ENCODE measurements around the gene ANTXR2. TPM values are rescaled to one million over a fixed set of nuclear protein-coding genes. Genes with fewer than 3 reads are reported as not detected.
"Not testable (repeated sequence)": the region's sequence is repeated elsewhere in the genome, so short reads cannot be mapped to it uniquely, and the experiment has no call there.

Gene ANTXR2
- total RNA-seq, 2 experiments from 2014 or later, result not detected

DNA sequence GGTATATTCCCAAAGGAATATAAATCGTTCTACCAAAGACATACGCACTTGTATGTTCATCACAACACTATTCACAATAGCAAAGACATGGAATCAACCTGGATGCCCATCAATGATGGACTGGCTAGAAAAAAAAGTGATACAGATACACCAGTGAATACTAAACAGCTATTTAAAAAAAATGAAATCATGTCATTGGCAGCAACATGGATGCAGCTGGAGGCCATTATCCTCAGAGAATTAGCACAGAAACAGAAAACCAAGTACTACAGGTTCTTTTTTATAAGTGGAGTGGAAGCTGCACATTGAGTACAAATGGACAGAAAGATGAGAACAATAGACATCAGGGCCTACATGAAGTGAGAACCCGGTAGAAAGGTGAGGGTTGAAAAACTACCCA, 81.4 kb downstream of the ANTXR2 start:
- CTCF ChIA-PET (ENCODE audit: unreplicated experiment), result no interaction called here
- no peak for DNase-seq (ENCODE audit: low spot score)
- Histone ChIP-seq H3K4me1 (ENCODE audit: insufficient read depth, low read length, poor library complexity, severe bottlenecking) (no peaks in the 10 kb centered on the region), H3K9me2 (ENCODE audit: insufficient read depth, low read length) (no peaks in the 10 kb centered on the region), H4K20me1 (ENCODE audit: insufficient read depth, low read length) (no peaks in the 10 kb centered on the region), H3K4me3 (ENCODE audit: low read depth, low read length, poor library complexity, severe bottlenecking) (no peak overlapping the region), H3K9me3 (ENCODE audit: low read length) (no peaks in the 10 kb centered on the region), H3K4me2 (ENCODE audit: low read length) (no peak overlapping the region), H2AFZ (ENCODE audit: low read length) (no peak overlapping the region), H3K36me3 (ENCODE audit: insufficient read depth, low read length) (no peaks in the 10 kb centered on the region), H3K27ac (ENCODE audit: low read depth, low read length, poor library complexity, severe bottlenecking) (no peak overlapping the region), H3K79me2 (ENCODE audit: insufficient read depth, low read depth, low read length) (no peaks in the 10 kb centered on the region)
- BruUV-seq (replicated peaks), result no TSS peak
- POLR2A ChIA-PET, result no interaction called here
- TF ChIP-seq EZH2phosphoT487 (IDR thresholded peaks at IDR 0.05; ENCODE audit: borderline replicate concordance, low read depth, low read length) (no peak), CTCF (conservative IDR thresholded peaks at IDR 0.05; ENCODE audit: low read length) (no peak)
- intact Hi-C loops (cut with micrococcal nuclease; ENCODE audit: unreplicated experiment), result no loop called here

DNA sequence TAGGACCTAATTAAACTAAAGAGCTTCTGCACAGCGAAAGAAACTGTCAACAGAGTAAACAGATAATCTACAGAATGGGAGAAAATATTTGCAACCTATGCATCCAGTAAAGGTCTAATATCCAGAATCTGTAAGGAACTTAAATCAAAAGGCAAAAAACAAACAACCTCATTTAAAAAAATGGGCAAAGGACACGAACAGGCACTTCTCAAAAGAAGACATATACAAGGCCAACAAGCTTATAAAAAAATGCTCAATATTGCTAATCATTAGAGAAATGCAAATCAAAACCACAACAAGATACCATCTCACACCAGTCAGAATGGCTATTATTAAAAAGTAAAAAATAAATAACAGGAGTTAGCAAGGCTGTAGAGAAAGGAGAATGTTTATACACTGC, 81.9 kb downstream of the ANTXR2 start:
- BruUV-seq (replicated peaks); intact Hi-C loops (cut with micrococcal nuclease; ENCODE audit: unreplicated experiment); H3K9me2 ChIP-seq (ENCODE audit: insufficient read depth, low read length); DNase-seq (ENCODE audit: low spot score); CTCF ChIA-PET (ENCODE audit: unreplicated experiment); H4K20me1 ChIP-seq (ENCODE audit: insufficient read depth, low read length); H3K79me2 ChIP-seq (ENCODE audit: insufficient read depth, low read depth, low read length); H3K4me2 ChIP-seq (ENCODE audit: low read length); H3K36me3 ChIP-seq (ENCODE audit: insufficient read depth, low read length); H3K27ac ChIP-seq (ENCODE audit: low read depth, low read length, poor library complexity, severe bottlenecking); H3K4me3 ChIP-seq (ENCODE audit: low read depth, low read length, poor library complexity, severe bottlenecking); H3K9me3 ChIP-seq (ENCODE audit: low read length); H3K4me1 ChIP-seq (ENCODE audit: insufficient read depth, low read length, poor library complexity, severe bottlenecking); H2AFZ ChIP-seq (ENCODE audit: low read length): not testable (repeated sequence)
- POLR2A ChIA-PET, result interaction anchor here (0.9 kb wide), 1 partner anchor 34 kb away, joined by 3 read pairs; no protein-coding TSS in a partner anchor

DNA sequence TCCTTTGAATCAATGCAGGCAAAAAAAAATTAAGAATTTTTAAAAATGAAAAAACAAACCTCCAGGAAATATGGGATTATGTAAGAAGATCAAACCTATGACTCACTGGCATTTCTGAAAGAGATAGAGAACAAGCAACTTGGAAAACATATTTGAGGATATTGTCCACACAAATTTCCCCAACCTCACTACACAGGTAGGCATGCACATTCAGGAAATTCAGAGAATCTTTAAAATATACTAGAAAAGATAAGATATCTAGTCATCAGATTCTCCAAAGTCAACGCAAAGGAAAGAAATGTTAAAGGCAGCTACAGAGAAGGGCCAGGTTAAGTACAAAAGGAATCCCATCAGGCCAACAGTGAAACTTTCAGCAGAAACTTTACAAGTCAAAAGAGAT, 85.6 kb downstream of the ANTXR2 start:
- ChIA-PET POLR2A (no interaction called here), CTCF (ENCODE audit: unreplicated experiment) (no interaction called here)
- intact Hi-C loops (cut with micrococcal nuclease; ENCODE audit: unreplicated experiment), result no loop called here
- no peaks in the 10 kb centered on the region for H3K4me1 ChIP-seq (ENCODE audit: insufficient read depth, low read length, poor library complexity, severe bottlenecking)
- H4K20me1 ChIP-seq (ENCODE audit: insufficient read depth, low read length), result no peaks in the 10 kb centered on the region
- no peaks in the 10 kb centered on the region for H3K36me3 ChIP-seq (ENCODE audit: insufficient read depth, low read length)
- no peaks in the 10 kb centered on the region for H3K9me3 ChIP-seq (ENCODE audit: low read length)
- no peak overlapping the region for H2AFZ ChIP-seq (ENCODE audit: low read length)
- no peak overlapping the region for H3K27ac ChIP-seq (ENCODE audit: low read depth, low read length, poor library complexity, severe bottlenecking)
- no peaks in the 10 kb centered on the region for H3K9me2 ChIP-seq (ENCODE audit: insufficient read depth, low read length)
- DNase-seq (ENCODE audit: low spot score), result no peak
- TF ChIP-seq CTCF (conservative IDR thresholded peaks at IDR 0.05; ENCODE audit: low read length) (no peak), EZH2phosphoT487 (IDR thresholded peaks at IDR 0.05; ENCODE audit: borderline replicate concordance, low read depth, low read length) (no peak)
- H3K4me2 ChIP-seq (ENCODE audit: low read length), result no peak overlapping the region
- BruUV-seq (replicated peaks), result no TSS peak
- no peaks in the 10 kb centered on the region for H3K79me2 ChIP-seq (ENCODE audit: insufficient read depth, low read depth, low read length)
- no peak overlapping the region for H3K4me3 ChIP-seq (ENCODE audit: low read depth, low read length, poor library complexity, severe bottlenecking)
